ENCODE data around the gene MAMLD1. TPM values are rescaled to one million over a fixed set of nuclear protein-coding genes. Genes with fewer than 3 reads are reported as not detected.

MAMLD1 gene
- total RNA-seq, 1 donor from 2014 or later, result 7.0 TPM

DNA sequence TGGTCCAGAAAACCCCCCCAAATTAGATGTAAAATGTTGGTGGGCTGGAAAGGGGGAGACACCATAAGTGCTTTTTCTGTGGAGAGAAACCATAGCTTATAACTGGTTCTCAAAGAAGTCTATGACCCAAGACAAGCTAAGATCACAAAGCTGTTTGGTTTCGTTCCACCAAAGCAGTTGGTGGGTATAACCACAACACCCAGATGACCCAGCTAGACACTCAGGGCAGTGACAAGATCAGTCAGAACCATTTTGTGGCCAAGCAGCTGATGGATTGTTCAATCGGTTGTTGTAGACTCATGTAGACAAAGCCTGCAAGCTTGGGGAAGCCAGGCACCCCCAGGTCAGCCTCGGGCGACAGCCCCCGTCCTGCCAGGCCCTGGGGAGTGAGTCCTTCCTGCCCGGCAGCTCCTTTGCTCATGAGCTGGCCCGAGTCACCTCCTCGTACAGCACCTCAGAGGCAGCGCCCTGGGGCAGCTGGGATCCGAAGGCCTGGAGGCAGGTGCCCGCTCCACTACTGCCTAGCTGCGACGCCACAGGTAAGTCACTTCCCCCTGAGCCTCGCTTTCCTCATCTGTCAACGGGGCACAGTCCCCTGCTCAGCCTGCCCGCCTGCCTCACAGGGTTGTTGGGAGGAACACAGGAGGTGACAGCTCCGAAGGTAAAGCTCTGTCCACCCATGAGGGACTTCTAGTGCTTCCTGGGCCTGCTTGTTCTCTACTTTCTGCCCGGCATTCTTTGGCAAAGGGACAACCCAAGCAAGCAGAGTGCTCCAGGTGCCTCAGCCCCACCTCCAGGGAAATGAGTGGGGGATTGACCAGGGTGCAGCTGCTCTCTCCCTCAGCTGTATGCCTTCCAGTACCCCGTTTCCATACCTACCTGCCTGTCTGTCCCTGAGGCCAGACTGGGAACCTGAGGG lies 140.1 kb downstream of the MAMLD1 start:
- Mint-ChIP-seq H3K9me3 (no peaks in the 10 kb centered on the region), H3K27ac (no peak overlapping the region), H3K36me3 (no peaks in the 10 kb centered on the region), H3K27me3 (no peaks in the 10 kb centered on the region), H3K4me1 (ENCODE audit: unreplicated experiment) (no peaks in the 10 kb centered on the region), H3K4me3 (no peak overlapping the region)
- TF ChIP-seq, protein P1, sequence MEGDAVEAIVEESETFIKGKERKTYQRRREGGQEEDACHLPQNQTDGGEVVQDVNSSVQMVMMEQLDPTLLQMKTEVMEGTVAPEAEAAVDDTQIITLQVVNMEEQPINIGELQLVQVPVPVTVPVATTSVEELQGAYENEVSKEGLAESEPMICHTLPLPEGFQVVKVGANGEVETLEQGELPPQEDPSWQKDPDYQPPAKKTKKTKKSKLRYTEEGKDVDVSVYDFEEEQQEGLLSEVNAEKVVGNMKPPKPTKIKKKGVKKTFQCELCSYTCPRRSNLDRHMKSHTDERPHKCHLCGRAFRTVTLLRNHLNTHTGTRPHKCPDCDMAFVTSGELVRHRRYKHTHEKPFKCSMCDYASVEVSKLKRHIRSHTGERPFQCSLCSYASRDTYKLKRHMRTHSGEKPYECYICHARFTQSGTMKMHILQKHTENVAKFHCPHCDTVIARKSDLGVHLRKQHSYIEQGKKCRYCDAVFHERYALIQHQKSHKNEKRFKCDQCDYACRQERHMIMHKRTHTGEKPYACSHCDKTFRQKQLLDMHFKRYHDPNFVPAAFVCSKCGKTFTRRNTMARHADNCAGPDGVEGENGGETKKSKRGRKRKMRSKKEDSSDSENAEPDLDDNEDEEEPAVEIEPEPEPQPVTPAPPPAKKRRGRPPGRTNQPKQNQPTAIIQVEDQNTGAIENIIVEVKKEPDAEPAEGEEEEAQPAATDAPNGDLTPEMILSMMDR (conservative IDR thresholded peaks at IDR 0.05), result no peak
- DNase-seq (ENCODE audit: extremely low spot score, unreplicated experiment), result no peak

DNA sequence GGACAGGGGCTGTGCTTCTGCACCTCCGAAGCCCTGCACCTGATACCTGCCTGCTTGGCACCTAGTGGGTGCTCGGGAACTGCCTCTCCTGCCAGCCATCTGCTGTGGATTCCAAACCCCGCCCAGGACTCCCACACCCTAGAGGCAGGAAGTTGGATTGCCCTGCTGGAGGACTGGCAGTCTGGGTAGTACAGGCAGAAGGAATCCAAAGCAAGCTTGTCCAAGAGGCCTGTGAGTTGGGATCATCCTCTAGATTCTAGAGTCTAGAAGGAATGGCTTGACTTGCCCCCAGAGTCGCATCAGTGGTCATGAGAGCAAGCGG lies 140.7 kb downstream of the MAMLD1 start:
- DNase-seq (ENCODE audit: extremely low spot score, unreplicated experiment), result no peak
- no peak overlapping the region for H3K27ac Mint-ChIP-seq
- H3K4me3 Mint-ChIP-seq, result no peak overlapping the region
- H3K27me3 Mint-ChIP-seq, result no peaks in the 10 kb centered on the region
- TF ChIP-seq, protein P1 (conservative IDR thresholded peaks at IDR 0.05), result no peak
- H3K36me3 Mint-ChIP-seq, result no peaks in the 10 kb centered on the region
- no peaks in the 10 kb centered on the region for H3K9me3 Mint-ChIP-seq
- H3K4me1 Mint-ChIP-seq (ENCODE audit: unreplicated experiment), result no peaks in the 10 kb centered on the region

GRCh38 chrX:150504397-150505182 lies 141.5 kb downstream of the MAMLD1 start:
- TF ChIP-seq, protein P1 (conservative IDR thresholded peaks at IDR 0.05), result no peak
- no peaks in the 10 kb centered on the region for H3K9me3 Mint-ChIP-seq
- no peaks in the 10 kb centered on the region for H3K27me3 Mint-ChIP-seq
- DNase-seq (ENCODE audit: extremely low spot score, unreplicated experiment), result no peak
- H3K4me3 Mint-ChIP-seq, result no peak overlapping the region
- no peaks in the 10 kb centered on the region for H3K4me1 Mint-ChIP-seq (ENCODE audit: unreplicated experiment)
- H3K27ac Mint-ChIP-seq, result no peak overlapping the region
- no peaks in the 10 kb centered on the region for H3K36me3 Mint-ChIP-seq

DNA sequence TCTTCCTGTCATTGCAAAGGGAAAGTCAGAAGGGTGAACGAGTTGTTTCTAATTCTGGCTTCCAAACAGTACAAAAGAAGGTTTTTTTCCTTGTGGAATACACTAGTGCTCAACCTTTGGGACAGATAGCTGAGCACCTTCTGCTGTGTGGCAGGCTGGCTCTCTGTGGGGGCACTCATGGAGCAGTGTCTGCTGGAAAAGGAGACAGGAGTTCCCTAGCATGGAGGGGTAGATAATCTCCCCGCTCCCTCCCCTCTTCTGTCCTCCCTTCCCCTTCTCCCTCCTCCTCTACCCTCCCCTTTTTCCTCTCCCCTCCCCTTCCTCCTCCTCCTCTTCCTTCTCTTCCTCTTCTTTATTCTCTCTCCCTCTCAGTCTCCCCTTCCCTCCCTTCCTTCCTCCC lies 142.9 kb downstream of the MAMLD1 start:
- H3K27me3 Mint-ChIP-seq, result no peaks in the 10 kb centered on the region
- H3K4me3 Mint-ChIP-seq, result no peak overlapping the region
- TF ChIP-seq, protein P1 (conservative IDR thresholded peaks at IDR 0.05), result no peak
- H3K4me1 Mint-ChIP-seq (ENCODE audit: unreplicated experiment), result no peaks in the 10 kb centered on the region
- DNase-seq (ENCODE audit: extremely low spot score, unreplicated experiment), result no peak
- no peak overlapping the region for H3K27ac Mint-ChIP-seq
- H3K36me3 Mint-ChIP-seq, result no peaks in the 10 kb centered on the region
- no peaks in the 10 kb centered on the region for H3K9me3 Mint-ChIP-seq

DNA sequence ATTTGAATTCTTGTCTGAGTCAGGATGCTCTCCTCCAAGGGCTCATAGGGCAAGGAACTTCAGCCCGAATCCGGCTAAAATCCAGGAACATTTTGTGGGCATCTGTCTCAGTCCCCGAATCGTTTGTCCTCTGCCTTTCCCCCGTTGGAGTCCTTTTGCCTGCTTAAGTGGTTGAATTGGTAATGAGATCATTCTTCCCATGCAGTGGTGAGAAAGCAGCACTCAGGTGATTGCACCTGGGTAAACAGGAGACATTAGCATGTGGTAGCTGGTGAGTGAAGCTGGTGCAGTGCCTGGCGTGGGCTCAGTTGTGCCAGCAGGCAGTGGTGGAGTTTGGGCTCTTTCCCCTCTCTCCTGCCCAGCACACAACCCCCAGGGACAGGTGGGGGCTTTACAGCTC lies 143.4 kb downstream of the MAMLD1 start:
- no peaks in the 10 kb centered on the region for H3K9me3 Mint-ChIP-seq
- H3K4me3 Mint-ChIP-seq, result no peak overlapping the region
- no peaks in the 10 kb centered on the region for H3K36me3 Mint-ChIP-seq
- DNase-seq (ENCODE audit: extremely low spot score, unreplicated experiment), result no peak
- H3K27ac Mint-ChIP-seq, result no peak overlapping the region
- no peaks in the 10 kb centered on the region for H3K27me3 Mint-ChIP-seq
- TF ChIP-seq, protein P1 (conservative IDR thresholded peaks at IDR 0.05), result no peak
- H3K4me1 Mint-ChIP-seq (ENCODE audit: unreplicated experiment), result no peaks in the 10 kb centered on the region

Data from type B pancreatic cell (in vitro differentiated cells).